IMR-90 (cell line): Measurements from ENCODE around the gene STIL. TPM values are rescaled to one million over a fixed set of nuclear protein-coding genes. Genes with fewer than 3 reads are reported as not detected.

Experiments
- ATAC-seq: fragments of 200-7000 bp; cut with Tn5 transposase; 2 replicates; pipeline ENCODE4 v1.9.1; 2020; ENCODE audit warnings: low read depth, mild to moderate bottlenecking, moderate library complexity
- BruUV-seq: library from RNA; stranded (reverse); fragments of 400-500 nt; replicated peaks from 2 replicates; lab custom pipeline; 2021; lab: Mats Ljungman, UMichigan
- CTCF ChIA-PET: fragments of 300-600 bp; formaldehyde crosslinking; extraction: SDS; loops from one replicate; lab custom pipeline; 2021; ENCODE audit warnings: antibody characterized with exemption; lab: Yijun Ruan, JAX
- POLR2A ChIA-PET: fragments of 300-600 bp; sonication (Branson Sonifier 250); formaldehyde crosslinking; loops from one replicate; lab custom pipeline; 2022; ENCODE audit warnings: antibody characterized with exemption; ENCODE audit not compliant: unreplicated experiment; lab: Charles Lee
- DNase-seq: peaks from one replicate; pipeline ENCODE4 v3.0.0; 2013
- H2AFZ ChIP-seq: replicated peaks from 2 replicates; pipeline ENCODE3; 2013; ENCODE audit warnings: low read length, mild to moderate bottlenecking; ENCODE audit not compliant: poor library complexity
- H2AK5ac ChIP-seq: 2 replicates; pipeline ENCODE4 v1.6.1; 2013; ENCODE audit warnings: low read depth, low read length, inconsistent platforms
- H2AK9ac ChIP-seq: replicated peaks from 2 replicates; pipeline ENCODE3; 2013; ENCODE audit warnings: mild to moderate bottlenecking, low read depth, low read length, moderate library complexity; ENCODE audit not compliant: poor library complexity
- H2BK120ac ChIP-seq: 2 replicates; pipeline ENCODE4 v1.6.1; 2013; ENCODE audit warnings: low read depth, low read length, inconsistent platforms
- H2BK15ac ChIP-seq: 3 replicates; pipeline ENCODE4 v1.6.1; 2013; ENCODE audit warnings: low read depth, low read length, inconsistent platforms
- H2BK20ac ChIP-seq: 2 replicates; pipeline ENCODE4 v1.6.1; 2013; ENCODE audit warnings: low read depth, mild to moderate bottlenecking, inconsistent platforms, low read length, moderate library complexity
- H2BK5ac ChIP-seq: 2 replicates; pipeline ENCODE4 v1.6.1; 2013; ENCODE audit warnings: mild to moderate bottlenecking, low read depth, low read length, inconsistent platforms; ENCODE audit not compliant: poor library complexity, severe bottlenecking
- H3K14ac ChIP-seq: replicated peaks from 2 replicates; pipeline ENCODE4 v1.6.1; 2013; ENCODE audit warnings: low read depth, low read length, inconsistent platforms
- H3K18ac ChIP-seq: 2 replicates; pipeline ENCODE4 v1.6.1; 2013; ENCODE audit warnings: low read depth, low read length, control low read depth
- H3K23ac ChIP-seq: 2 replicates; pipeline ENCODE4 v1.6.1; 2013; ENCODE audit warnings: low read depth, low read length, inconsistent platforms
- H3K27ac ChIP-seq: 2 replicates; pipeline ENCODE4 v1.5.1; 2013; ENCODE audit warnings: mild to moderate bottlenecking, control low read depth, low read length; ENCODE audit not compliant: insufficient read depth
- H3K27me3 ChIP-seq: 2 replicates; pipeline ENCODE4 v1.6.1; 2013; ENCODE audit warnings: low read length; ENCODE audit not compliant: control insufficient read depth, insufficient read depth
- H3K36me3 ChIP-seq: 2 replicates; pipeline ENCODE4 v1.6.1; 2013; ENCODE audit warnings: low read length, mixed read lengths; ENCODE audit not compliant: control insufficient read depth, insufficient read depth
- H3K4ac ChIP-seq: 2 replicates; pipeline ENCODE4 v1.6.1; 2013; ENCODE audit warnings: low read depth, low read length, inconsistent platforms
- H3K4me1 ChIP-seq: 2 replicates; pipeline ENCODE4 v1.6.1; 2013; ENCODE audit warnings: low read length, mixed read lengths; ENCODE audit not compliant: control insufficient read depth, insufficient read depth
- H3K4me2 ChIP-seq: 2 replicates; pipeline ENCODE4 v1.6.1; 2013; ENCODE audit warnings: low read depth, mild to moderate bottlenecking, control low read depth, low read length, moderate library complexity
- H3K4me3 ChIP-seq: 2 replicates; pipeline ENCODE4 v1.5.1; 2013; ENCODE audit warnings: low read depth, mild to moderate bottlenecking, control low read depth, low read length, moderate library complexity; ENCODE audit not compliant: insufficient read depth
- H3K56ac ChIP-seq: 2 replicates; pipeline ENCODE4 v1.6.1; 2013; ENCODE audit warnings: low read length, inconsistent platforms; ENCODE audit not compliant: insufficient read depth; ENCODE audit errors: extremely low read depth
- H3K79me1 ChIP-seq, 2 experiments: 2 replicates each; pipeline ENCODE4 v1.6.1; 2013; ENCODE audit warnings: low read length in 2 of 2, inconsistent platforms in 1 of 2, low read depth in 1 of 2
- H3K9ac ChIP-seq: 2 replicates; pipeline ENCODE4 v1.6.1; 2013; ENCODE audit warnings: low read depth, low read length, control low read depth
- H3K9me1 ChIP-seq: 2 replicates; pipeline ENCODE4 v1.6.1; 2013; ENCODE audit warnings: low read length, inconsistent platforms; ENCODE audit not compliant: insufficient read depth
- H3K9me3 ChIP-seq: 2 replicates; pipeline ENCODE4 v1.6.1; 2013; ENCODE audit warnings: low read length; ENCODE audit not compliant: control insufficient read depth, insufficient read depth
- H4K20me1 ChIP-seq: 2 replicates; pipeline ENCODE4 v1.6.1; 2013; ENCODE audit warnings: low read length, inconsistent platforms; ENCODE audit not compliant: insufficient read depth
- H4K5ac ChIP-seq: 2 replicates; pipeline ENCODE4 v1.6.1; 2013; ENCODE audit warnings: mild to moderate bottlenecking, low read depth, low read length, control low read depth
- H4K8ac ChIP-seq, 2 experiments: 2 replicates each; pipeline ENCODE4 v1.6.1; 2013; ENCODE audit warnings: low read depth in 2 of 2, low read length in 2 of 2, control low read depth in 1 of 2, inconsistent platforms in 1 of 2
- H4K91ac ChIP-seq: 2 replicates; pipeline ENCODE4 v1.6.1; 2013; ENCODE audit warnings: low read depth, low read length, inconsistent platforms; ENCODE audit not compliant: insufficient read depth
- BHLHE40 ChIP-seq: fragments of 150-350 bp; IDR thresholded peaks from 2 replicates; pipeline ENCODE4 v1.6.1; 2016; ENCODE audit warnings: mild to moderate bottlenecking, low read depth, low read length
- CEBPB ChIP-seq: IDR thresholded peaks from 2 replicates; pipeline ENCODE4 v1.6.1; 2012; ENCODE audit warnings: low read depth, low read length, improper control_type of control experiment
- CHD1 ChIP-seq: IDR thresholded peaks from 2 replicates; pipeline ENCODE4 v1.6.1; 2012; ENCODE audit warnings: low read depth, low read length, improper control_type of control experiment
- CTCF ChIP-seq: conservative IDR thresholded peaks from 2 replicates; pipeline ENCODE4 v1.5.1; 2012; ENCODE audit warnings: mild to moderate bottlenecking, low read depth, low read length, improper control_type of control experiment
- ELK1 ChIP-seq: fragments of 150-350 bp; IDR thresholded peaks from 2 replicates; pipeline ENCODE4 v1.6.1; 2016; ENCODE audit warnings: low read depth, mild to moderate bottlenecking, low read length, moderate library complexity, borderline replicate concordance
- FOS ChIP-seq: fragments of 150-350 bp; IDR thresholded peaks from 2 replicates; pipeline ENCODE4 v1.6.1; 2016; ENCODE audit warnings: low read depth, low read length
- MAFK ChIP-seq: IDR thresholded peaks from 2 replicates; pipeline ENCODE4 v1.6.1; 2012; ENCODE audit warnings: low read depth, low read length, improper control_type of control experiment
- MAZ ChIP-seq: IDR thresholded peaks from 2 replicates; pipeline ENCODE4 v1.6.1; 2012; ENCODE audit warnings: low read depth, mild to moderate bottlenecking, low read length, improper control_type of control experiment, moderate library complexity, borderline replicate concordance
- MXI1 ChIP-seq: IDR thresholded peaks from 2 replicates; pipeline ENCODE4 v1.6.1; 2012; ENCODE audit warnings: low read depth, mild to moderate bottlenecking, low read length, moderate library complexity, borderline replicate concordance
- NFE2L2 ChIP-seq: fragments of 150-350 bp; IDR thresholded peaks from 2 replicates; pipeline ENCODE4 v1.6.1; 2016; ENCODE audit warnings: low read depth, mild to moderate bottlenecking, low read length
- POLR2A ChIP-seq: IDR thresholded peaks from 2 replicates; pipeline ENCODE4 v1.6.1; 2012; ENCODE audit warnings: mild to moderate bottlenecking, low read depth, low read length
- RAD21 ChIP-seq: IDR thresholded peaks from 2 replicates; pipeline ENCODE4 v1.6.1; 2012; ENCODE audit warnings: low read length, improper control_type of control experiment
- RCOR1 ChIP-seq: IDR thresholded peaks from 2 replicates; pipeline ENCODE4 v1.6.1; 2012; ENCODE audit warnings: mild to moderate bottlenecking, low read length, improper control_type of control experiment; ENCODE audit not compliant: insufficient replicate concordance
- RFX5 ChIP-seq: IDR thresholded peaks from 2 replicates; pipeline ENCODE4 v1.8.0; 2012; ENCODE audit warnings: low read depth, mild to moderate bottlenecking, low read length, moderate library complexity
- SMC3 ChIP-seq: fragments of 150-350 bp; IDR thresholded peaks from 2 replicates; pipeline ENCODE4 v1.6.1; 2016; ENCODE audit warnings: low read depth, mild to moderate bottlenecking, antibody characterized with exemption, low read length, moderate library complexity
- USF2 ChIP-seq: fragments of 150-350 bp; IDR thresholded peaks from 2 replicates; pipeline ENCODE4 v1.6.1; 2017; ENCODE audit warnings: mild to moderate bottlenecking, antibody characterized with exemption, low read length, low read depth
- WGBS, 2 experiments: methylation state at CpG; one replicate each; pipeline versions ENCODE4 v1.1.5 to v1.1.7; 2013; ENCODE audit warnings: missing lambda C conversion rate in 2 of 2; ENCODE audit not compliant: insufficient read length in 1 of 2; ENCODE audit errors: extremely low coverage in 2 of 2; 5-methylcytosine and 5-hydroxymethylcytosine counted together
- dilution Hi-C: fragments of 300-500 bp; cut with HindIII; formaldehyde crosslinking; loops from one replicate; pipeline ENCODE4 v1.14.3; 2018; ENCODE audit warnings: low sequenced_read_pairs; ENCODE audit not compliant: unreplicated experiment
- in situ Hi-C: fragments of 300-500 bp; cut with MboI; formaldehyde crosslinking; loops from 3 replicates; pipeline ENCODE4 v1.14.3; 2019; ENCODE audit warnings: low sequenced_read_pairs, inconsistent platforms, mixed read lengths
- intact Hi-C: fragments of 100-400 bp; cut with micrococcal nuclease; formaldehyde crosslinking; loops from 2 replicates; pipeline ENCODE4 v1.10.0; 2022
- polyA plus RNA-seq, 3 experiments: library from polyadenylated mRNA; depleted of rRNA; stranded (reverse); fragments of >200 nt; gene quantifications; 2 replicates each; pipeline ENCODE4 v1.2.3, GENCODE V29; 2012; ENCODE audit warnings: low replicate concordance in 1 of 3
- total RNA-seq: library from RNA; depleted of rRNA; stranded (reverse); fragments of >200 nt; gene quantifications from 2 replicates; pipeline ENCODE4 v1.2.3, GENCODE V29; 2012

The STIL gene
- total and polyA plus RNA-seq, 2 of the 4 experiments (the other 2 are of a cell fraction), result 6.8 to 17.2 TPM

GRCh38 chr1:47324682-47325081 is 10.7 kb upstream of the STIL start:
- in situ Hi-C loops, result no loop called here
- no peak overlapping the region for H2AK9ac ChIP-seq
- no peak overlapping the region for H3K23ac ChIP-seq
- WGBS, 2 experiments, result no CpG with 5 or more reads among the region's 3 CpGs
- no peak overlapping the region for H2BK5ac ChIP-seq
- no peak overlapping the region for H3K14ac ChIP-seq
- no peak overlapping the region for H4K5ac ChIP-seq
- dilution Hi-C loops, result no loop called here
- no peak overlapping the region for H3K18ac ChIP-seq
- no peak overlapping the region for H3K9ac ChIP-seq
- no peak overlapping the region for H3K4ac ChIP-seq
- no peak overlapping the region for H3K4me3 ChIP-seq
- H3K79me1 ChIP-seq, result no peaks in the 10 kb centered on the region
- H3K27me3 ChIP-seq, result no peaks in the 10 kb centered on the region
- H3K9me3 ChIP-seq, result no peaks in the 10 kb centered on the region
- H4K20me1 ChIP-seq, result no peaks in the 10 kb centered on the region
- H3K9me1 ChIP-seq, result no peaks in the 10 kb centered on the region
- no peak overlapping the region for H4K8ac ChIP-seq
- ATAC-seq (no peak), DNase-seq (no peak)
- no peak overlapping the region for H2BK15ac ChIP-seq
- CTCF ChIA-PET, result no interaction called here
- H3K27ac ChIP-seq, result no peak overlapping the region
- H2BK20ac ChIP-seq, result no peak overlapping the region
- no peak overlapping the region for H2AFZ ChIP-seq
- intact Hi-C loops, result no loop called here
- no peak overlapping the region for H4K91ac ChIP-seq
- H3K56ac ChIP-seq, result no peak overlapping the region
- no peaks in the 10 kb centered on the region for H3K36me3 ChIP-seq
- no peak overlapping the region for H3K4me2 ChIP-seq
- H2BK120ac ChIP-seq, result no peak overlapping the region
- POLR2A ChIA-PET, result interaction anchor here (1.1 kb wide), 1 partner anchor 9 kb away, joined by 4 read pairs; the partner anchor contains the start of gene CMPK1
- H3K4me1 ChIP-seq, result no peaks in the 10 kb centered on the region
- H2AK5ac ChIP-seq, result no peak overlapping the region
- no TSS peak for BruUV-seq
- no peak for TF ChIP-seq NFE2L2
- TF ChIP-seq RAD21, result no peak
- TF ChIP-seq RFX5, result no peak
- no peak for TF ChIP-seq CTCF
- TF ChIP-seq MAFK, result no peak
- no peak for TF ChIP-seq SMC3
- no peak for TF ChIP-seq USF2
- TF ChIP-seq CEBPB, result no peak
- TF ChIP-seq BHLHE40, result no peak
- no peak for TF ChIP-seq FOS
- no peak for TF ChIP-seq ELK1
- TF ChIP-seq MXI1, result no peak
- no peak for TF ChIP-seq MAZ
- TF ChIP-seq RCOR1, result no peak
- TF ChIP-seq CHD1, result no peak
- no peak for TF ChIP-seq POLR2A
